HG02588 (cell line): ENCODE results near the gene ARHGEF38.

ENCODE experiments used
- ATAC-seq: cut with Tn5 transposase; IDR thresholded peaks from one replicate; pipeline ENCODE4 v1.9.1; 2021; ENCODE audit warnings: mild to moderate bottlenecking, moderate library complexity; ENCODE audit not compliant: unreplicated experiment

Gene ARHGEF38

GRCh38 chr4:105551965-105552746, at the start of gene ARHGEF38:
Gene ARHGEF38 (plus strand): TSS chr4:105552620. CDS start chr4:105552766, 146 bp downstream.
- no peak for ATAC-seq

- ATAC-seq, result no peak
Observed at GRCh38 chr4:105503484-105503883, 48.9 kb upstream of the ARHGEF38 start.

- ATAC-seq, result no peak
Observed at GRCh38 chr4:105504744-105505143, 47.7 kb upstream of the ARHGEF38 start.

- peak; percentile 87 for ATAC-seq
Observed at GRCh38 chr4:105509291-105509690, 43.1 kb upstream of the ARHGEF38 start.

GRCh38 chr4:105509714-105510113, 42.7 kb upstream of the ARHGEF38 start:
- peak; percentile 18 for ATAC-seq

- no peak for ATAC-seq
Observed at GRCh38 chr4:105510245-105510644, 42.2 kb upstream of the ARHGEF38 start.

GRCh38 chr4:105520819-105521790, 31.3 kb upstream of the ARHGEF38 start:
- ATAC-seq, result peak; percentile 76

- no peak for ATAC-seq
Observed at GRCh38 chr4:105526656-105527055, 25.8 kb upstream of the ARHGEF38 start.

- ATAC-seq, result no peak
Observed at GRCh38 chr4:105527081-105527480, 25.3 kb upstream of the ARHGEF38 start.

- no peak for ATAC-seq
Observed at GRCh38 chr4:105536601-105537000, 15.8 kb upstream of the ARHGEF38 start.

- no peak for ATAC-seq
Observed at GRCh38 chr4:105541420-105541819, 11.0 kb upstream of the ARHGEF38 start.

- ATAC-seq, result no peak
Observed at GRCh38 chr4:105542039-105542438, 10.4 kb upstream of the ARHGEF38 start.

- no peak for ATAC-seq
Observed at GRCh38 chr4:105543346-105543745, 9.1 kb upstream of the ARHGEF38 start.

- no peak for ATAC-seq
Observed at GRCh38 chr4:105543881-105544280, 8.5 kb upstream of the ARHGEF38 start.

GRCh38 chr4:105544520-105545286, 7.7 kb upstream of the ARHGEF38 start:
- no peak for ATAC-seq

- ATAC-seq, result no peak
Observed at GRCh38 chr4:105546086-105546485, 6.3 kb upstream of the ARHGEF38 start.

- ATAC-seq, result no peak
Observed at GRCh38 chr4:105547769-105548168, 4.7 kb upstream of the ARHGEF38 start.

- no peak for ATAC-seq
Observed at GRCh38 chr4:105548483-105548882, 3.9 kb upstream of the ARHGEF38 start.

- no peak for ATAC-seq
Observed at GRCh38 chr4:105550641-105551040, 1.8 kb upstream of the ARHGEF38 start.

- ATAC-seq, result no peak
Observed at GRCh38 chr4:105555409-105555808, 3.0 kb downstream of the ARHGEF38 start.

- no peak for ATAC-seq
Observed at GRCh38 chr4:105556206-105556605, 3.8 kb downstream of the ARHGEF38 start.
